Stimulated activated CD4-positive, alpha-beta T cell treated with anti-CD3 and anti-CD28 coated beads, Interleukin-15, amount 100 ng/mL, for 1 hour (primary cell): ENCODE results near the gene TIGD3.

ENCODE experiments used
- DNase-seq, 2 donors: peaks; one replicate each; pipeline ENCODE4 v3.0.0-alpha.2; 2020; ENCODE audit warnings: low read depth in 1 of 2, low spot score in 1 of 2

The TIGD3 gene

GRCh38 chr11:65354265-65355012 lies at the start of gene TIGD3:
Gene TIGD3, plus strand, starts transcription at chr11:65354751. Its CDS starts 1,058 bp downstream, at chr11:65355809.
- DNase-seq, result peak; percentile 95 to 96

GRCh38 chr11:65305501-65306268 lies 48.9 kb upstream of the TIGD3 start:
- no peak for DNase-seq

GRCh38 chr11:65307298-65308229 lies 47.0 kb upstream of the TIGD3 start:
- no peak for DNase-seq

GRCh38 chr11:65308281-65308891 lies 46.2 kb upstream of the TIGD3 start:
- no peak for DNase-seq

GRCh38 chr11:65309006-65309405 lies 45.5 kb upstream of the TIGD3 start:
- no peak for DNase-seq

- no peak for DNase-seq
These were observed 44.3 kb upstream of the TIGD3 start for GRCh38 chr11:65310215-65310614.

- DNase-seq, result no peak
These were observed 43.8 kb upstream of the TIGD3 start for GRCh38 chr11:65310736-65311135.

GRCh38 chr11:65311170-65311678 lies 43.3 kb upstream of the TIGD3 start:
- no peak for DNase-seq

GRCh38 chr11:65314501-65315203 lies 39.9 kb upstream of the TIGD3 start, which contains the start of gene CDC42EP2:
Gene CDC42EP2, plus strand, starts transcription at chr11:65314866. Its CDS starts 6,033 bp downstream, at chr11:65320899.
- peak; percentile 54 to 71 for DNase-seq

GRCh38 chr11:65315204-65315865 lies 39.2 kb upstream of the TIGD3 start:
- DNase-seq, result peak; percentile 62 to 80

GRCh38 chr11:65315866-65316226 lies 38.7 kb upstream of the TIGD3 start:
- DNase-seq, result no peak

- DNase-seq, result no peak
These were observed 38.1 kb upstream of the TIGD3 start for GRCh38 chr11:65316227-65317024.

GRCh38 chr11:65317025-65317786 lies 37.3 kb upstream of the TIGD3 start:
- no peak for DNase-seq

GRCh38 chr11:65320386-65321075 lies 34.0 kb upstream of the TIGD3 start:
- no peak for DNase-seq

- no peak for DNase-seq
These were observed 33.5 kb upstream of the TIGD3 start for GRCh38 chr11:65321076-65321475.

- DNase-seq, result no peak
These were observed 32.6 kb upstream of the TIGD3 start for GRCh38 chr11:65321828-65322485.

- no peak for DNase-seq
These were observed 30.7 kb upstream of the TIGD3 start for GRCh38 chr11:65323813-65324212.
